ENCODE measurements around the gene C1GALT1. TPM values are rescaled to one million over a fixed set of nuclear protein-coding genes. Genes with fewer than 3 reads are reported as not detected.
"Not testable (repeated sequence)": the region's sequence is repeated elsewhere in the genome, so short reads cannot be mapped to it uniquely, and the experiment has no call there.

The C1GALT1 gene
- total RNA-seq = 10 to 100 TPM; 48.8 to 51.4 TPM

GRCh38 chr7:7182156-7183060, at the start of gene C1GALT1:
Gene C1GALT1 (plus strand): TSS chr7:7182544. CDS start chr7:7234320, 51,776 bp downstream.
- POLR2A ChIA-PET = interaction anchor here (0.6 to 3.2 kb wide), 19 partner anchors 9 to 1106 kb away, joined by 3 to 38 read pairs (median 4); partner anchors contain the start of gene GLCCI1
- no peaks in the 10 kb centered on the region for H3K9me3 Mint-ChIP-seq
- H3K4me1 Mint-ChIP-seq = peaks cover 17% of the 10 kb centered on the region

GRCh38 chr7:7134046-7134445, 48.3 kb upstream of the C1GALT1 start:
- Mint-ChIP-seq H3K9me3 (peaks cover 7% of the 10 kb centered on the region), H3K36me3 (peaks cover 2% of the 10 kb centered on the region), H3K27ac (no peak overlapping the region), H3K4me3 (no peak overlapping the region), H3K27me3 (no peaks in the 10 kb centered on the region), H3K4me1 (peaks cover 6% of the 10 kb centered on the region)
- DNase-seq (no peak), ATAC-seq (ENCODE audit: low read depth) (no peak)
- POLR2A ChIA-PET = no interaction called here

More at GRCh38 chr7:7182156-7183060, at the start of gene C1GALT1:
- ATAC-seq (ENCODE audit: low read depth) (peak; percentile 86), DNase-seq (peak; percentile 96)
- Mint-ChIP-seq H3K27me3 (no peaks in the 10 kb centered on the region), H3K4me3 (peak within 1 kb of the TSS; percentile 99), H3K27ac (peak within 1 kb of the TSS; percentile 96), H3K36me3 (peaks cover 10% of the 10 kb centered on the region)

DNA sequence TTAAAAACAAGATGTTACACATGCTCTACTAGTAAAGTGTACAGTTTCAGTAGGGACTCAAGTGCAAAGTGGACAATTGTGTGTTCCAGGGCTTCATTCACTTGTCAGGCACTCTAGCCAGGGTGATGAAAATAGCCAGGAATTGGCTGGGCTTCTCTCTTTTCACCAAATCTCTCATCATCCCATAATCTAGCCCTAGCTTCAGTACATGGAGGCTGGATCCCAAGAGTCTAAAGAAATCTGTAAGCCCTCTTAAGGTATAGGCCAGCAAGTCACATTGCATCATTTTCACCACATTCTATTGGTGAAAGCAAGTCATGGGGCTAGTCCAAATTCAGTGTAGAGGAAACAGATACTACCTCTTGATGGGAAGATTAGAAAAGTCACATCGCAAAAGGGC, 47.3 kb upstream of the C1GALT1 start:
- Mint-ChIP-seq H3K27me3 (no peaks in the 10 kb centered on the region), H3K4me1 (peaks cover 6% of the 10 kb centered on the region), H3K36me3 (peaks cover 2% of the 10 kb centered on the region), H3K9me3 (peaks cover 7% of the 10 kb centered on the region), H3K27ac (no peak overlapping the region), H3K4me3 (no peak overlapping the region)
- no peak for ATAC-seq (ENCODE audit: low read depth)
- no peak for DNase-seq
- POLR2A ChIA-PET = no interaction called here

DNA sequence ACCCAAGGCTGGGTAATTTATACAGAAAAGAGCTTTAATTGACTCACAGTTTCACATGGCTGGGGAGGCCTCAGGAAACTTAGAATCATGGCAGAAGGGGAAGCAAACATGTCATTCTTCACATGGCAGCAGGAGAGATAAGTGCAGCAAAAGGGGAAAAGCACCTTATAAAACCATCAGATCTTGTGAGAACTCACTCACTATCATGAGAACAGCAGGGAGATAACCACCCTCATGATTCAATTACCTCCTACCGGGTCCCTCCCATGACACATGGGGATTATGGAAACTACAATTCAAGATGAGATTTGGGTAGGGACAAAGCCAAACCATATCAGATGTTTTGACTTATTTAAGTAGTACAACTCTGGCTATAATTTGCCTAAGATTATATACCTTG, 46.4 kb upstream of the C1GALT1 start:
- POLR2A ChIA-PET; DNase-seq; H3K36me3 Mint-ChIP-seq; H3K27me3 Mint-ChIP-seq; ATAC-seq (ENCODE audit: low read depth); H3K4me3 Mint-ChIP-seq; H3K4me1 Mint-ChIP-seq: not testable (repeated sequence)
- H3K27ac Mint-ChIP-seq = peak overlapping the region; percentile 57
- H3K9me3 Mint-ChIP-seq = peaks cover 11% of the 10 kb centered on the region

GRCh38 chr7:7136466-7137381, 45.6 kb upstream of the C1GALT1 start:
- Mint-ChIP-seq H3K27ac (no peak overlapping the region), H3K27me3 (no peaks in the 10 kb centered on the region), H3K4me1 (peaks cover 4% of the 10 kb centered on the region), H3K36me3 (peaks cover 4% of the 10 kb centered on the region), H3K9me3 (peaks cover 12% of the 10 kb centered on the region), H3K4me3 (no peak overlapping the region)
- no peak for DNase-seq
- ATAC-seq (ENCODE audit: low read depth) = no peak
- POLR2A ChIA-PET = no interaction called here

DNA sequence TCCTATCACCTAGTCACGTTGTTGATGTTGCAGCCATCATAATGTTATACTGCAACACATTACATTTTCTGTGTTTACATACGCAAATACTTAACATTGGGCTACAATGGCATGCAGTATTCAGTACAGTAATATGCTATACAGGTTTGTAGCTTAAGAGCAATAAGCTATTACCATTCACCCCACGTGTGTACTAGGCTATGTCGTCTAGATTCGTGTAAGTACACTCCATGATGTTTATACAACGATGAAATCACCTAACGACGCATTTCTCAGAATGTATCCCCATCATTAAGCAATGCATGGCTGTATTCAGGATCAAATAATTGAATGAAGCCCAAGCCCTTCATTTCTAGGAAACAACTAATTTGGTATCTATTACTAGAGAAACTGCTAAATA, 43.4 kb upstream of the C1GALT1 start:
- H3K27me3 Mint-ChIP-seq = no peaks in the 10 kb centered on the region
- DNase-seq = no peak
- POLR2A ChIA-PET = no interaction called here
- ATAC-seq (ENCODE audit: low read depth) = no peak
- H3K27ac Mint-ChIP-seq = no peak overlapping the region
- H3K4me1 Mint-ChIP-seq = peaks cover 4% of the 10 kb centered on the region
- H3K9me3 Mint-ChIP-seq = peaks cover 21% of the 10 kb centered on the region
- peaks cover 10% of the 10 kb centered on the region for H3K36me3 Mint-ChIP-seq
- no peak overlapping the region for H3K4me3 Mint-ChIP-seq

DNA sequence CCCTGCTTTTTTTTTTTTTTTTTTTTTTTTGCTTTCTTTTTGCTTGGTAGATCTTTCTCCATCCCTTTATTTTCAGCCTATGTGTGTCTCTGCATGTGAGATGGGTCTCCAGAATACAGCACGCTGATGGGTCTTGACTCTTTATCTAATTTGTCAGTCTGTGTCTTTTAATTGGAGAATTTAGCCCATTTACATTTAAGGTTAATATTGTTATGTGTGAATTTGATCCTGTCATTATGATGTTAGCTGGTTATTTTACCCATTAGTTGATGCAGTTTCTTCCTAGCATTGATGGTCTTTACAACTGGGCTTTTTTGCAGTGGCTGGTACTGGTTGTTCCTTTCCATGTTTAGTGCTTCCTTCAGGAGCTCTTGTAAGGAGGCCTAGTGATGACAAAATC, 38.9 kb upstream of the C1GALT1 start:
- H3K4me1 Mint-ChIP-seq; ATAC-seq (ENCODE audit: low read depth); H3K27ac Mint-ChIP-seq; DNase-seq; H3K27me3 Mint-ChIP-seq; POLR2A ChIA-PET; H3K4me3 Mint-ChIP-seq: not testable (repeated sequence)
- peaks cover 21% of the 10 kb centered on the region for H3K9me3 Mint-ChIP-seq
- H3K36me3 Mint-ChIP-seq = peaks cover 15% of the 10 kb centered on the region

DNA sequence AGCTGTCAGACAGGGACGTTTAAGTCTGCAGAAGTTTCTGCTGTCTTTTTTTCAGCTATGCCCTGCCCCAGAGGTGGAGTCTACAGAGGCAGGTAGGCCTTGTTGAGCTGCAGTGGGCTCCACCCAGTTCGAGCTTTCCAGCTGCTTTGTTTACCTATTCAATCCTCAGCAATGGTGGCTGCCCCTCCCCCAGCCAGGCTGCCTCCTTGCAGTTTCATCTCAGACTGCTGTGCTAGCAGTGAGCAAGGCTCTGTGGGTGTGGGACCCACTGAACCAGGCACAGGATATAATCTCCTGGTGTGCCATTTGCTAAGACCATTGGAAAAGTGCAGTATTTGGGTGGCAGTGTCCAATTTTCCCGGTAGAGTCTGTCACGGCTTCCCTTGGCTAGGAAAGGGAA, 37.2 kb upstream of the C1GALT1 start:
- H3K9me3 Mint-ChIP-seq = peaks cover 20% of the 10 kb centered on the region
- H3K4me3 Mint-ChIP-seq; ATAC-seq (ENCODE audit: low read depth); H3K4me1 Mint-ChIP-seq; H3K27me3 Mint-ChIP-seq; H3K27ac Mint-ChIP-seq; POLR2A ChIA-PET; DNase-seq: not testable (repeated sequence)
- H3K36me3 Mint-ChIP-seq = peaks cover 14% of the 10 kb centered on the region

- POLR2A ChIA-PET = no interaction called here
- peaks cover 16% of the 10 kb centered on the region for H3K9me3 Mint-ChIP-seq
- ATAC-seq (ENCODE audit: low read depth) = no peak
- H3K4me1 Mint-ChIP-seq = peaks cover 4% of the 10 kb centered on the region
- no peaks in the 10 kb centered on the region for H3K27me3 Mint-ChIP-seq
- no peak for DNase-seq
- H3K4me3 Mint-ChIP-seq = no peak overlapping the region
- no peak overlapping the region for H3K27ac Mint-ChIP-seq
- H3K36me3 Mint-ChIP-seq = peaks cover 13% of the 10 kb centered on the region
Measured at GRCh38 chr7:7146837-7147236, 35.5 kb upstream of the C1GALT1 start.

DNA sequence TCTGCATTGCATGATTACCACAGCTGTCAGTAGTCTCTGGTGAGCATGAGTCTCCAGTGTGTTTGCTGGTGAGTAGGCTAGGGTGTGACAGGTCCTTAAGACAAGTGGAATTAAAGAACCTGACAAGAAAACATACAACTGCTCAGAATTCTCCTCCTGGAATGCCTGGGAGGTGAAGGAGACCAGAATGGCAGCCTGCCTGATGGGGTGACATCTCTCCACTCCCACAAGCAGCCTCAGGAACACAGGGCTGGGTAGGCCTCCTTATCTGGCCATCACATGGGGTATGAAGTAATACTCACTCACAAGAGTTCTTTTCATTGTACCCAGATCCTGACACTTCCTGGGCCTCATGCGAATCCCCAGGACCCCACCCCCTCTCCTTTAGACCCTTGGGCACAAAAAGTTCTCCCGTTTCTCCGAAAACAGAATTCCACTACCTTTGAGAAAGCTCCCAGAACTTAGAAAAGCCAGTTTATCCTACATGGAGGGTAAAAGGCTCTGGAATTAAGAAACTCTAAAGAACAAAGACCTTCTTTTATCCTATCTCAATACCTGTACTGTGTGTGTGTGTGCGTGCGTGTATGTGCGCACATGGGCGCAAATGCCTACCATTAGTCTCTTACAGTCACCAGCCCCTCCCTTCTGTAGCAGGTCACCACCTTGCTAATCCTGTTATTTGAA, 33.4 kb upstream of the C1GALT1 start:
- H3K4me3 Mint-ChIP-seq = no peak overlapping the region
- peaks cover 6% of the 10 kb centered on the region for H3K4me1 Mint-ChIP-seq
- ATAC-seq (ENCODE audit: low read depth) (no peak), DNase-seq (no peak)
- H3K36me3 Mint-ChIP-seq = peaks cover 12% of the 10 kb centered on the region
- H3K9me3 Mint-ChIP-seq = peaks cover 11% of the 10 kb centered on the region
- no peaks in the 10 kb centered on the region for H3K27me3 Mint-ChIP-seq
- POLR2A ChIA-PET = no interaction called here
- no peak overlapping the region for H3K27ac Mint-ChIP-seq

DNA sequence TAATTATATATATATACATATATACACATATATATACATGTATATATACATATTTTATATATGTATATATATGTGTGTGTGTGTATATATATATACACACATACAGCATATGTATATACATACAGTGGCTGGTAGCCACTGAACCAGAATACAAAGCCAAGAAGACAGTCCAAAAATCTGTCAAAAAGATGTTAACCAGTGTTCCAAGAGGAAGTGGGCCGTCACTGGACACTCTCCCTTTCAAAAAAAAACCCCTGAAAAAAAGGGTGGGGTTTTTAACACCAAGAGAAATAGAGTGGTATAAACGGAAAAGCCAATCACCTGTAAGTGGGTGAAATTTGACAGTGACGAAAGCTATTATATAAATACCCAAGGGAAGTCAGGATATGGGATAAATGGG, 31.1 kb upstream of the C1GALT1 start:
- Mint-ChIP-seq H3K9me3 (peaks cover 12% of the 10 kb centered on the region), H3K27ac (no peak overlapping the region), H3K4me1 (peaks cover 8% of the 10 kb centered on the region), H3K36me3 (peaks cover 20% of the 10 kb centered on the region), H3K4me3 (no peak overlapping the region), H3K27me3 (no peaks in the 10 kb centered on the region)
- POLR2A ChIA-PET = interaction anchor here (0.6 kb wide), 1 partner anchor 24 kb away, joined by 3 read pairs; no protein-coding TSS in a partner anchor
- DNase-seq (no peak), ATAC-seq (ENCODE audit: low read depth) (no peak)

GRCh38 chr7:7151865-7152264, 30.5 kb upstream of the C1GALT1 start:
- H3K36me3 Mint-ChIP-seq = peaks cover 20% of the 10 kb centered on the region
- no peak overlapping the region for H3K4me3 Mint-ChIP-seq
- DNase-seq (no peak), ATAC-seq (ENCODE audit: low read depth) (no peak)
- peaks cover 10% of the 10 kb centered on the region for H3K4me1 Mint-ChIP-seq
- H3K27ac Mint-ChIP-seq = no peak overlapping the region
- H3K9me3 Mint-ChIP-seq = peaks cover 12% of the 10 kb centered on the region
- H3K27me3 Mint-ChIP-seq = no peaks in the 10 kb centered on the region
- POLR2A ChIA-PET = interaction anchor here (0.6 kb wide), 1 partner anchor 23 kb away, joined by 3 read pairs; no protein-coding TSS in a partner anchor

DNA sequence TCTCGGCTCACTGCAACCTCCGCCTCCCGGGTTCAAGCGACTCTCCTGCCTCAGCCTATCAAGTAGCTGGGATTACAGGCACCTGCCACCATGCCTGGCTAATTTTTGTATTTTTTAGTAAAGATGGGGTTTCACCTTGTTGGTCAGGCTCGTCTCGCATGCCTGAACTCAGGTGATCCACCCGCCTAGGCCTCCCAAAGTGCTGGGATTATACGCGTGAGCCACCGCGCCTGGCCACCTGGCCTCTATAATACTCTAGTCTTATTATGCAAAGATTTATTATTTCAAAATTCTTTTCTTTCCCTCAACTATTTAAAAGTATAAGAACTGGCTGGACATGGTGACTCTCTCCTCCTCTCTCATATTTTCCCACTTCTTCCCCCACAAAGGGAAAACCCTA, 30.0 kb upstream of the C1GALT1 start:
- DNase-seq = no peak
- H3K27ac Mint-ChIP-seq = no peak overlapping the region

More for the DNA sequence above, 30.0 kb upstream of the C1GALT1 start:
- POLR2A ChIA-PET = no interaction called here
- ATAC-seq (ENCODE audit: low read depth) = no peak
- Mint-ChIP-seq H3K9me3 (peaks cover 12% of the 10 kb centered on the region), H3K27me3 (no peaks in the 10 kb centered on the region), H3K4me3 (no peak overlapping the region), H3K36me3 (peaks cover 20% of the 10 kb centered on the region), H3K4me1 (peaks cover 14% of the 10 kb centered on the region)
